HepG2 (cell line): Measurements from ENCODE around the gene SLC2A13. TPM values are rescaled to one million over a fixed set of nuclear protein-coding genes. Genes with fewer than 3 reads are reported as not detected.

Experiments
- ATAC-seq: fragments of 200-7000 bp; cut with Tn5 transposase; 3 replicates; pipeline ENCODE4 v1.9.1; 2020; ENCODE audit warnings: mild to moderate bottlenecking, moderate library complexity
- BruUV-seq: library from RNA; stranded (reverse); fragments of 400-500 nt; replicated peaks from 2 replicates; lab custom pipeline; 2021; lab: Mats Ljungman, UMichigan
- CTCF ChIA-PET: fragments of 300-600 bp; formaldehyde crosslinking; extraction: SDS; loops from one replicate; lab custom pipeline; 2021; ENCODE audit warnings: low total read pairs, inconsistent platforms, low intra/inter-chr PET ratio; lab: Yijun Ruan, JAX
- POLR2A ChIA-PET: fragments of 350-600 bp; sonication (Branson Sonifier 250); formaldehyde crosslinking; loops from one replicate; lab custom pipeline; 2020; ENCODE audit warnings: antibody characterized with exemption, inconsistent platforms; lab: Yijun Ruan, JAX
- DNase-seq: peaks from one replicate; pipeline ENCODE4 v3.0.0-alpha.2; 2015; ENCODE audit warnings: low spot score
- FAIRE-seq: peaks from 3 replicates; lab custom pipeline; 2011; peaks lifted over from hg19 to GRCh38; lab: Jason Lieb, UNC
- H2AFZ ChIP-seq: one replicate; pipeline ENCODE4 v1.6.1; 2011; ENCODE audit warnings: low read length, inconsistent platforms
- H3K27ac ChIP-seq: fragments of 300-600 bp; 3 replicates; pipeline ENCODE4 v1.8.0; 2011; ENCODE audit warnings: mixed run types, mild to moderate bottlenecking, mixed read lengths, low read length, inconsistent platforms; ENCODE audit not compliant: insufficient read depth; ENCODE audit errors: extremely low read length
- H3K27me3 ChIP-seq, 2 experiments: fragments of 200-600 bp in 1 of 2; 2 replicates in 1 of 2; 3 replicates in 1 of 2; pipeline versions ENCODE4 v1.6.0 to v1.8.0; 2011; ENCODE audit warnings: low read length in 2 of 2, mild to moderate bottlenecking in 2 of 2, moderate library complexity in 2 of 2, inconsistent platforms in 1 of 2; ENCODE audit not compliant: insufficient read depth in 2 of 2, control insufficient read depth in 1 of 2
- H3K36me3 ChIP-seq, 2 experiments: fragments of 200-600 bp in 1 of 2; replicated peaks in 1 of 2; 2 replicates in 1 of 2; 3 replicates in 1 of 2; pipeline versions ENCODE4 v1.5.1 to v1.8.0; 2011; ENCODE audit warnings: low read length in 2 of 2, inconsistent platforms in 1 of 2; ENCODE audit not compliant: insufficient read depth in 2 of 2, control insufficient read depth in 1 of 2
- H3K4me1 ChIP-seq: 2 replicates; pipeline ENCODE4 v1.5.1; 2012; ENCODE audit warnings: low read length, inconsistent platforms; ENCODE audit not compliant: insufficient read depth
- H3K4me2 ChIP-seq: 2 replicates; pipeline ENCODE4 v1.6.0; 2011; ENCODE audit warnings: low read depth, low read length, inconsistent platforms
- H3K4me3 ChIP-seq, 3 experiments: fragments of 200-600 bp in 1 of 3; sonication (generic), shearing (Covaris generic) in 1 of 3; replicated peaks in 1 of 3; 2 replicates each; pipeline ENCODE4 v1.5.1; 2011 to 2016; ENCODE audit warnings: low read length in 3 of 3, inconsistent platforms in 2 of 3, low read depth in 2 of 3, mild to moderate bottlenecking in 2 of 3, control low read depth in 1 of 3, mixed read lengths in 1 of 3; ENCODE audit not compliant: insufficient read depth in 1 of 3
- H3K79me2 ChIP-seq: one replicate; pipeline ENCODE4 v1.6.1; 2011; ENCODE audit warnings: low read length, inconsistent platforms; ENCODE audit not compliant: insufficient read depth
- H3K9ac ChIP-seq: 2 replicates; pipeline ENCODE4 v1.6.0; 2011; ENCODE audit warnings: mild to moderate bottlenecking, low read depth, low read length, inconsistent platforms; ENCODE audit not compliant: insufficient read depth
- H3K9me3 ChIP-seq: 2 replicates; pipeline ENCODE4 v1.5.1; 2012; ENCODE audit warnings: mild to moderate bottlenecking, low read length
- H4K20me1 ChIP-seq: 2 replicates; pipeline ENCODE4 v1.6.0; 2011; ENCODE audit warnings: inconsistent platforms, mild to moderate bottlenecking, low read length, moderate library complexity; ENCODE audit not compliant: insufficient read depth
- BORCS8-MEF2B ChIP-seq: sonication (generic); formaldehyde crosslinking; IDR thresholded peaks from 2 replicates; pipeline ENCODE4 v1.8.0; 2022; ENCODE audit warnings: mild to moderate bottlenecking, missing genetic modification reagents
- ELF3 ChIP-seq: IDR thresholded peaks from 2 replicates; pipeline ENCODE4 v1.6.1; 2016; ENCODE audit warnings: missing genetic modification reagents, missing compliant biosample characterization
- FOSL1 ChIP-seq: sonication (generic); formaldehyde crosslinking; IDR thresholded peaks from 2 replicates; pipeline ENCODE4 v1.9.0; 2021; ENCODE audit warnings: missing genetic modification reagents, borderline replicate concordance
- MEIS2 ChIP-seq: sonication (generic); formaldehyde crosslinking; IDR thresholded peaks from 2 replicates; pipeline ENCODE4 v1.9.0; 2021; ENCODE audit warnings: mild to moderate bottlenecking, missing genetic modification reagents
- MLLT10 ChIP-seq: sonication (generic); formaldehyde crosslinking; IDR thresholded peaks from 2 replicates; pipeline ENCODE4 v1.4.0; 2020; ENCODE audit warnings: missing genetic modification reagents
- MXD4 ChIP-seq: IDR thresholded peaks from 2 replicates; pipeline ENCODE4 v1.6.1; 2016; ENCODE audit warnings: mild to moderate bottlenecking, missing biosample characterization, missing genetic modification reagents
- NR1H2 ChIP-seq: sonication (generic); formaldehyde crosslinking; IDR thresholded peaks from 2 replicates; pipeline ENCODE4 v1.8.1; 2022; ENCODE audit warnings: low read depth, missing genetic modification reagents, borderline replicate concordance
- POGZ ChIP-seq: sonication (generic); formaldehyde crosslinking; IDR thresholded peaks from 2 replicates; pipeline ENCODE4 v1.4.0; 2020; ENCODE audit warnings: mild to moderate bottlenecking, missing genetic modification reagents
- SALL1 ChIP-seq: sonication (generic); formaldehyde crosslinking; IDR thresholded peaks from 2 replicates; pipeline ENCODE4 v1.8.0; 2022; ENCODE audit warnings: mild to moderate bottlenecking, missing genetic modification reagents
- SYNCRIP ChIP-seq: fragments of 200-400 bp; formaldehyde crosslinking; IDR thresholded peaks from 2 replicates; pipeline ENCODE4 v1.6.1; 2018; ENCODE audit warnings: mild to moderate bottlenecking, low read depth, low read length; ENCODE audit not compliant: insufficient read depth
- TEAD2 ChIP-seq: sonication (generic); formaldehyde crosslinking; IDR thresholded peaks from 2 replicates; pipeline ENCODE4 v1.9.0; 2021; ENCODE audit warnings: missing genetic modification reagents
- YEATS2 ChIP-seq: sonication (generic); formaldehyde crosslinking; IDR thresholded peaks from 2 replicates; pipeline ENCODE4 v1.4.0; 2020; ENCODE audit warnings: missing genetic modification reagents, borderline replicate concordance
- ZBTB44 ChIP-seq: sonication (generic); formaldehyde crosslinking; IDR thresholded peaks from 2 replicates; pipeline ENCODE4 v1.4.0; 2020; ENCODE audit warnings: missing genetic modification reagents
- ZNF282 ChIP-seq: fragments of 450-650 bp; IDR thresholded peaks from 2 replicates; pipeline ENCODE4 v1.6.1; 2018; ENCODE audit not compliant: partially characterized antibody
- ZNF451 ChIP-seq: sonication (generic); formaldehyde crosslinking; IDR thresholded peaks from 2 replicates; pipeline ENCODE4 v1.5.0; 2020; ENCODE audit warnings: mild to moderate bottlenecking, missing genetic modification reagents
- ZNF577 ChIP-seq: sonication (generic); formaldehyde crosslinking; IDR thresholded peaks from 2 replicates; pipeline ENCODE4 v1.4.0; 2020; ENCODE audit warnings: mild to moderate bottlenecking, low read depth, missing genetic modification reagents, borderline replicate concordance
- ZUFSP ChIP-seq: sonication (generic); formaldehyde crosslinking; IDR thresholded peaks from 2 replicates; pipeline ENCODE4 v1.9.0; 2021; ENCODE audit warnings: missing genetic modification reagents, mild to moderate bottlenecking, borderline replicate concordance
- WGBS: methylation state at CpG from one replicate; pipeline ENCODE4 v1.1.6; 2017; ENCODE audit warnings: low lambda C conversion rate; 5-methylcytosine and 5-hydroxymethylcytosine counted together
- in situ Hi-C: cut with HindIII; loops from 2 replicates; pipeline ENCODE4 v1.10.0; 2017; ENCODE audit warnings: low pct_unique_long_range_greater_than_20kb; ENCODE audit not compliant: extremely low pct_ligation_motif_present
- intact Hi-C: fragments of 100-400 bp; cut with micrococcal nuclease; formaldehyde crosslinking; loops from one replicate; pipeline ENCODE4 v1.10.0; 2022; ENCODE audit not compliant: unreplicated experiment
- polyA plus RNA-seq, 8 experiments: library from polyadenylated mRNA; depleted of rRNA in 3 of 8; stranded (reverse) in 7 of 8; unstranded in 1 of 8; fragments of >200 nt; fragmentation: Illumina TruSeq in 4 of 8; extraction: Trizol in 4 of 8; gene quantifications; 2 replicates each; pipeline versions ENCODE4 v1.2.1 to v1.2.3, GENCODE V29; 2011 to 2016; ENCODE audit warnings: low read depth in 4 of 8, missing spikeins in 1 of 8, mixed read lengths in 1 of 8; ENCODE audit not compliant: insufficient read depth in 1 of 8
- total RNA-seq, 5 experiments: library from RNA; depleted of rRNA; stranded (reverse); fragments of >200 nt; fragmentation: Illumina TruSeq; extraction: Trizol; gene quantifications; 2 replicates each; pipeline ENCODE4 v1.2.3, GENCODE V29; 2016; ENCODE audit warnings: low read depth in 1 of 5

SLC2A13 gene
- total and polyA plus RNA-seq, 2 of the 13 experiments (the other 11 are each of a cell fraction or from before 2014, with no cell fraction given) = 5.5 to 6.0 TPM

GRCh38 chr12:39966721-39967120 is 139.2 kb downstream of the SLC2A13 start:
- ChIA-PET CTCF (no interaction called here), POLR2A (no interaction called here)
- no peaks in the 10 kb centered on the region for H3K36me3 ChIP-seq
- in situ Hi-C loops (no loop called here), intact Hi-C loops (no loop called here)
- BruUV-seq = no TSS peak
- H3K27ac ChIP-seq = no peak overlapping the region
- TF ChIP-seq MLLT10 = no peak
- no peak for TF ChIP-seq ZUFSP (CRISPR knock-in tag)
- no peak for TF ChIP-seq SYNCRIP
- no peak for TF ChIP-seq POGZ (CRISPR knock-in tag)
- H3K9ac ChIP-seq = no peak overlapping the region
- no peak for FAIRE-seq
- H3K4me3 ChIP-seq = no peak overlapping the region
- no peak for ATAC-seq
- H3K79me2 ChIP-seq = no peaks in the 10 kb centered on the region
- 0 out of 2 replicates have a peak, but pooled peaks cover 5% of the 10 kb centered on the region for H3K9me3 ChIP-seq
- H3K4me2 ChIP-seq = no peak overlapping the region
- H3K4me1 ChIP-seq = no peaks in the 10 kb centered on the region
- H4K20me1 ChIP-seq = no peaks in the 10 kb centered on the region
- 90% methylated on average over 2 of the region's 2 CpGs for WGBS
- no peak overlapping the region for H2AFZ ChIP-seq
- no peaks in the 10 kb centered on the region for H3K27me3 ChIP-seq
- DNase-seq = no peak

GRCh38 chr12:39966256-39966655 is 139.6 kb downstream of the SLC2A13 start:
- H2AFZ ChIP-seq = no peak overlapping the region
- no peak for FAIRE-seq
- DNase-seq = no peak
- no peak overlapping the region for H3K4me2 ChIP-seq
- no peaks in the 10 kb centered on the region for H3K36me3 ChIP-seq
- H3K27me3 ChIP-seq = no peaks in the 10 kb centered on the region
- BruUV-seq = no TSS peak
- H4K20me1 ChIP-seq = no peaks in the 10 kb centered on the region
- H3K27ac ChIP-seq = no peak overlapping the region
- no peak overlapping the region for H3K4me3 ChIP-seq
- in situ Hi-C loops (no loop called here), intact Hi-C loops (no loop called here)
- 54% methylated on average over 2 of the region's 2 CpGs for WGBS
- H3K9me3 ChIP-seq = 0 out of 2 replicates have a peak, but pooled peaks cover 5% of the 10 kb centered on the region
- no peak for ATAC-seq
- CTCF ChIA-PET = no interaction called here
- POLR2A ChIA-PET = no interaction called here
- no peak overlapping the region for H3K9ac ChIP-seq
- no peaks in the 10 kb centered on the region for H3K79me2 ChIP-seq
- no peaks in the 10 kb centered on the region for H3K4me1 ChIP-seq
- TF ChIP-seq ZNF577 (CRISPR knock-in tag) (no peak), MXD4 (CRISPR knock-in tag) (no peak), BORCS8-MEF2B (no peak), MLLT10 (no peak), ZBTB44 (CRISPR knock-in tag) (no peak), YEATS2 (no peak), MEIS2 (CRISPR knock-in tag) (no peak), FOSL1 (no peak), ELF3 (CRISPR knock-in tag) (no peak), TEAD2 (CRISPR knock-in tag) (no peak), ZNF282 (no peak), SALL1 (CRISPR knock-in tag) (no peak), ZNF451 (CRISPR knock-in tag) (no peak), NR1H2 (CRISPR knock-in tag) (no peak)
